RWPE2 (cell line): ENCODE data around the gene ARHGAP42.

Source experiments
- ATAC-seq: fragments of 200-7000 bp; cut with Tn5 transposase; 3 replicates; pipeline ENCODE4 v1.9.1; 2021; ENCODE audit warnings: low read depth
- DNase-seq: peaks from one replicate; pipeline ENCODE4 v3.0.0-alpha.2; 2020; ENCODE audit warnings: low spot score
- H3K27ac ChIP-seq: fragments of 450-650 bp; 2 replicates; pipeline ENCODE4 v1.5.1; 2017; ENCODE audit warnings: mild to moderate bottlenecking; ENCODE audit not compliant: poor library complexity, severe bottlenecking
- H3K27me3 ChIP-seq: fragments of 250-450 bp; sonication (Bioruptor Pico); 2 replicates; pipeline ENCODE4 v1.5.1; 2021; ENCODE audit warnings: mild to moderate bottlenecking, moderate library complexity; ENCODE audit not compliant: insufficient read depth, poor library complexity, severe bottlenecking
- H3K36me3 ChIP-seq: fragments of 250-450 bp; sonication (Bioruptor Pico); 2 replicates; pipeline ENCODE4 v1.5.1; 2020; ENCODE audit warnings: low read depth, mild to moderate bottlenecking, moderate library complexity
- H3K4me1 ChIP-seq: fragments of 250-450 bp; sonication (Bioruptor Pico); 2 replicates; pipeline ENCODE4 v1.5.1; 2021; ENCODE audit warnings: mild to moderate bottlenecking, moderate library complexity; ENCODE audit not compliant: insufficient read depth, poor library complexity, severe bottlenecking
- H3K4me3 ChIP-seq: fragments of 250-450 bp; sonication (Bioruptor Pico); 2 replicates; pipeline ENCODE4 v1.5.1; 2021; ENCODE audit warnings: mild to moderate bottlenecking, moderate library complexity; ENCODE audit not compliant: severe bottlenecking
- H3K9me3 ChIP-seq: fragments of 250-450 bp; sonication (Bioruptor Pico); 2 replicates; pipeline ENCODE4 v1.5.1; 2021; ENCODE audit warnings: mild to moderate bottlenecking, moderate library complexity; ENCODE audit not compliant: severe bottlenecking
- CTCF ChIP-seq: fragments of 450-650 bp; IDR thresholded peaks from one replicate; pipeline ENCODE4 v1.5.1; 2017; ENCODE audit warnings: mild to moderate bottlenecking, moderate library complexity; ENCODE audit not compliant: poor library complexity, severe bottlenecking

Gene ARHGAP42

GRCh38 chr11:100691896-100692653 is 5.0 kb downstream of the ARHGAP42 start:
- no peak overlapping the region for H3K27ac ChIP-seq
- ATAC-seq: no peak
- no peaks in the 10 kb centered on the region for H3K27me3 ChIP-seq
- no peaks in the 10 kb centered on the region for H3K36me3 ChIP-seq
- no peak for DNase-seq
- no peaks in the 10 kb centered on the region for H3K9me3 ChIP-seq
- no peak overlapping the region for H3K4me3 ChIP-seq
- TF ChIP-seq CTCF: no peak
- no peaks in the 10 kb centered on the region for H3K4me1 ChIP-seq

GRCh38 chr11:100695911-100696310 is 8.8 kb downstream of the ARHGAP42 start:
- ATAC-seq (no peak), DNase-seq (no peak)
- TF ChIP-seq CTCF: no peak
- Histone ChIP-seq H3K4me3 (no peak overlapping the region), H3K9me3 (no peaks in the 10 kb centered on the region), H3K36me3 (no peaks in the 10 kb centered on the region), H3K4me1 (no peaks in the 10 kb centered on the region), H3K27ac (no peak overlapping the region), H3K27me3 (no peaks in the 10 kb centered on the region)

- ATAC-seq (no peak), DNase-seq (no peak)
- Histone ChIP-seq H3K27ac (no peak overlapping the region), H3K9me3 (no peaks in the 10 kb centered on the region), H3K27me3 (no peaks in the 10 kb centered on the region), H3K36me3 (no peaks in the 10 kb centered on the region), H3K4me1 (no peaks in the 10 kb centered on the region), H3K4me3 (no peak overlapping the region)
- TF ChIP-seq CTCF: no peak
Observed at GRCh38 chr11:100703139-100703538, 16.1 kb downstream of the ARHGAP42 start.

- Histone ChIP-seq H3K4me3 (no peak overlapping the region), H3K4me1 (no peaks in the 10 kb centered on the region), H3K27me3 (no peaks in the 10 kb centered on the region), H3K9me3 (no peaks in the 10 kb centered on the region), H3K27ac (no peak overlapping the region), H3K36me3 (no peaks in the 10 kb centered on the region)
- no peak for TF ChIP-seq CTCF
- no peak for ATAC-seq
- no peak for DNase-seq
Observed at GRCh38 chr11:100703801-100704575, 16.9 kb downstream of the ARHGAP42 start.

- no peak for ATAC-seq
- no peaks in the 10 kb centered on the region for H3K36me3 ChIP-seq
- no peaks in the 10 kb centered on the region for H3K9me3 ChIP-seq
- no peak for TF ChIP-seq CTCF
- H3K27ac ChIP-seq: no peak overlapping the region
- H3K4me1 ChIP-seq: no peaks in the 10 kb centered on the region
- H3K27me3 ChIP-seq: no peaks in the 10 kb centered on the region
- no peak overlapping the region for H3K4me3 ChIP-seq
- no peak for DNase-seq
Observed at GRCh38 chr11:100705447-100705846, 18.4 kb downstream of the ARHGAP42 start.
